ENCODE results near the gene SBK2.

Gene SBK2

GRCh38 chr19:55503502-55504251, 33.3 kb downstream of the SBK2 start:
- TF ChIP-seq, protein P1, sequence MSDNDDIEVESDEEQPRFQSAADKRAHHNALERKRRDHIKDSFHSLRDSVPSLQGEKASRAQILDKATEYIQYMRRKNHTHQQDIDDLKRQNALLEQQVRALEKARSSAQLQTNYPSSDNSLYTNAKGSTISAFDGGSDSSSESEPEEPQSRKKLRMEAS (IDR thresholded peaks at IDR 0.05; ENCODE audit: low read depth, low read length) = peak; percentile 90
- TF ChIP-seq MYC (IDR thresholded peaks at IDR 0.05; ENCODE audit: low read depth, low read length) = peak; percentile 23; the same call in 1 of the 2 replicates
- TF ChIP-seq, protein P2, sequence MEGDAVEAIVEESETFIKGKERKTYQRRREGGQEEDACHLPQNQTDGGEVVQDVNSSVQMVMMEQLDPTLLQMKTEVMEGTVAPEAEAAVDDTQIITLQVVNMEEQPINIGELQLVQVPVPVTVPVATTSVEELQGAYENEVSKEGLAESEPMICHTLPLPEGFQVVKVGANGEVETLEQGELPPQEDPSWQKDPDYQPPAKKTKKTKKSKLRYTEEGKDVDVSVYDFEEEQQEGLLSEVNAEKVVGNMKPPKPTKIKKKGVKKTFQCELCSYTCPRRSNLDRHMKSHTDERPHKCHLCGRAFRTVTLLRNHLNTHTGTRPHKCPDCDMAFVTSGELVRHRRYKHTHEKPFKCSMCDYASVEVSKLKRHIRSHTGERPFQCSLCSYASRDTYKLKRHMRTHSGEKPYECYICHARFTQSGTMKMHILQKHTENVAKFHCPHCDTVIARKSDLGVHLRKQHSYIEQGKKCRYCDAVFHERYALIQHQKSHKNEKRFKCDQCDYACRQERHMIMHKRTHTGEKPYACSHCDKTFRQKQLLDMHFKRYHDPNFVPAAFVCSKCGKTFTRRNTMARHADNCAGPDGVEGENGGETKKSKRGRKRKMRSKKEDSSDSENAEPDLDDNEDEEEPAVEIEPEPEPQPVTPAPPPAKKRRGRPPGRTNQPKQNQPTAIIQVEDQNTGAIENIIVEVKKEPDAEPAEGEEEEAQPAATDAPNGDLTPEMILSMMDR (IDR thresholded peaks at IDR 0.05; ENCODE audit: low read depth, low read length) = peak; percentile 71
- no peak for TF ChIP-seq POLR2A (IDR thresholded peaks at IDR 0.05; ENCODE audit: extremely low read depth, insufficient read length)
- peak; percentile 74 for DNase-seq (ENCODE audit: low read depth)
- no peak overlapping the region for H3K4me3 ChIP-seq (ENCODE audit: low read depth, low read length)

DNA sequence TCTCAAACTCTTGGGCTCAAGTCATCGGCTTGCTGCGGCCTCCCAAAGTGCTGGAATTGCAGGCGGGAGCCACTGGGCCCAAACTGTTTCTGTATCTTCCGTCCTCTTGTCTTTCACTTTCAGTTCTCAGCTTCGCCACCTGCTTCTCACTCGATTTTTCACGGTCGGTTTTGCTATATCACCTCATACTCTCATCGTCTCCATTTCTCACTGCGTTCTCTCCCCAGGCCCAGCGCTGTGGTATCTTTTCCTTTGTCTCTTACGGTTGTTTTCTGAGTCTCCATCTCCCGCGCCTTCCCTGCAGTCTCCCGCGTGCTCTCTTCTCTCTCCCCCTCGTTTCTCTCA, 33.8 kb downstream of the SBK2 start:
- H3K4me3 ChIP-seq (ENCODE audit: low read depth, low read length) = no peak overlapping the region
- no peak for TF ChIP-seq POLR2A (IDR thresholded peaks at IDR 0.05; ENCODE audit: extremely low read depth, insufficient read length)
- TF ChIP-seq, protein P1 (IDR thresholded peaks at IDR 0.05; ENCODE audit: low read depth, low read length) = no peak
- TF ChIP-seq, protein P2 (IDR thresholded peaks at IDR 0.05; ENCODE audit: low read depth, low read length) = no peak
- TF ChIP-seq MYC (IDR thresholded peaks at IDR 0.05; ENCODE audit: low read depth, low read length) = no peak
- no peak for DNase-seq (ENCODE audit: low read depth)

DNA sequence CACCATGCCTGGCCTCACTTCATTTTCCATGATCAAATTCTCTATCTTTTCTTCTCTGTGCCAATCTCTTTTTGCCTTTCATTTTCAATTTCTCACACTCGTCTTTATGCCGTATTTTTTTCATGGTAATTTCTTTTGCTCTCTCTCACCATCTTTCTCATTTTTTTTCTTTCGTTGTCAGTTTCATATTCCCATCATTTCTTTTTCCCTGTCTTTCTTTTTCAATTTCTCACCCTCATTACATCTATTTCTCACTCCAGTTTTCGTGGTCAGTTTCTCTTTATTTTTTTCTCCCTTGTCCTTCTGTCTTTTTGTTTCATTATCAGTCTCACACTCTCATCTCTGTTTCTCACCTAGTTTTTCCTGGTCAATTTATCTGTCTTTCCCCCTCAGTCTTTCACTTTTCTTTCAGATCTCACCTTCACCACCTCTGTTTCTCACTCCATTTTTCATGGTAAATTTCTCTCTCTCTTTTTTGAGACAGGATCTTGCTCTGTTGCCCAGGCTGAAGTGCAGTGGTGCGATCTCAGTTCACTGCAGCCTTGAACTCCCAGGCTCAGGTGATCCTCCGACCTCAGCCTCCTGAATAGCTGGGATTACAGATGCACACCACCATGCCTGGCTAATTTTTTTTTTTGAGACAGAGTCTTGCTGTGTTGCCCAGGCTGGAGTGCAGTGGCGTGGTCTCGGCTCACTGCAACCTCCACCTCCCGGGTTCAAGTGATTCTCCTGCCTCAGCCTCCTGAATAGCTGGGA, 34.6 kb downstream of the SBK2 start:
- DNase-seq (ENCODE audit: low read depth) = no peak
- no peak overlapping the region for H3K4me3 ChIP-seq (ENCODE audit: low read depth, low read length)
- no peak for TF ChIP-seq MYC (IDR thresholded peaks at IDR 0.05; ENCODE audit: low read depth, low read length)
- TF ChIP-seq, protein P2 (IDR thresholded peaks at IDR 0.05; ENCODE audit: low read depth, low read length) = no peak
- TF ChIP-seq POLR2A (IDR thresholded peaks at IDR 0.05; ENCODE audit: extremely low read depth, insufficient read length) = no peak
- TF ChIP-seq, protein P1 (IDR thresholded peaks at IDR 0.05; ENCODE audit: low read depth, low read length) = no peak

DNA sequence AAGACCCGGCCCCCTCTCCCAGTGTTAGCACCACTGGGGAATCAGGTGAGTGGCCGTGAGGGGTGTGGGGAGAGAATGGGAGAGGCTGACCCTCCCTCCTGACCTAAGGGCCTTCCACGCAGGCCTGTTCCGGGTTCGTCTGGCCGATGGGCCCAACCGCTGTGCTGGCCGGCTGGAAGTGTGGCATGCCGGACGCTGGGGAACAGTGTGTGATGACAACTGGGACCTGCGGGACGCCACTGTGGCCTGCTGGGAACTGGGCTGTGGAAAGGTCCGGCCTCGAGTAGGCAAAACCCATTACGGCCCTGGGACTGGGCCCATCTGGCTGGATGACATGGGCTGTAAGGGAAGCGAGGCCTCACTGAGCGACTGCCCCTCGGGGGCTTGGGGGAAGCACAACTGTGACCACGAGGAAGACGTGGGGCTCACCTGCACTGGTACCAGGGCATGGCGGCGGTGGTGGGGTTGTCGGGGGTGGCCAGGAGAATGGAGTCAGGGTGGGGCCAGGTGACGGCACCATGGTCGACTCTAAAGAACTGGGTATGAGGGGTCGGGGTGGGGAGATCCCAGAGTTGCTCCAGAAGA, 36.5 kb downstream of the SBK2 start:
- no peak overlapping the region for H3K4me3 ChIP-seq (ENCODE audit: low read depth, low read length)
- no peak for DNase-seq (ENCODE audit: low read depth)
- TF ChIP-seq, protein P2 (IDR thresholded peaks at IDR 0.05; ENCODE audit: low read depth, low read length) = no peak
- TF ChIP-seq POLR2A (IDR thresholded peaks at IDR 0.05; ENCODE audit: extremely low read depth, insufficient read length) (no peak), MYC (IDR thresholded peaks at IDR 0.05; ENCODE audit: low read depth, low read length) (no peak)
- TF ChIP-seq, protein P1 (IDR thresholded peaks at IDR 0.05; ENCODE audit: low read depth, low read length) = no peak

DNA sequence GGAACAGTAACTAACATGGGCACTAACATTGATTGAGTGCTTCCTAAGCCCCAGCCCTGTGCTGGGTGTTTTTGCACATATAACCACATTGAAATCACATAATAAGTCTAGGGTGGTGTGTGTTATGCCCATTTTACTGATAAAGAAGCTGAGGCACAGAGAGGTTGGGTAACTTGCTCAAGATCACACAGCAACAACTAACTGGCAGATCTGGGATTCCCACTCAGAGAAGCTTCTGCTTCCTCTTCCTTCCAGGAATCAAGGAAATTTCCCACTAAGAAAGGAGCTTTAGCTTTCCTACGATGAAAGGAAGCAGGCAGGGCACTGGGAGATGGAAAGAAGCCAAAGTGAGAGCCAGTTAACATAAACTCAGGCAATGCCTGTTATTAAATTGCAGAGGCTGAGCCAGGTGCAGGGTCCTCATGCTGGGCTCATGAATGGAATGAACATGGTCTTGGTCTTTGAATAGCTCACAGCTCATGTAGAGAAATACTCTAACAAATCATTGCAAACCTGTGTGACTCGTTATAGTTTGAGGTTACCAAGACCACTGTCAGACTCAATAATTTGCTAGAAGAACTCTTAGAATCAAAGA, 38.6 kb downstream of the SBK2 start:
- DNase-seq (ENCODE audit: low read depth) = no peak
- TF ChIP-seq, protein P1 (IDR thresholded peaks at IDR 0.05; ENCODE audit: low read depth, low read length) = no peak
- TF ChIP-seq MYC (IDR thresholded peaks at IDR 0.05; ENCODE audit: low read depth, low read length) = no peak
- TF ChIP-seq, protein P2 (IDR thresholded peaks at IDR 0.05; ENCODE audit: low read depth, low read length) = no peak
- no peak for TF ChIP-seq POLR2A (IDR thresholded peaks at IDR 0.05; ENCODE audit: extremely low read depth, insufficient read length)
- H3K4me3 ChIP-seq (ENCODE audit: low read depth, low read length) = no peak overlapping the region

Data from NB4 (cell line).